Activated T-helper 2 cell treated with anti-CD3 and anti-CD28 coated beads, Interferon-gamma antibody, Interleukin-2, Interleukin-4, amounts not matched to agents 10 μg/mL and 5 μg/mL and 100 μg/mL, durations not matched to agents 14 hours and 24 hours and 36 hours (primary cell): ENCODE measurements around the gene GSK3A. TPM values are rescaled to one million over a fixed set of nuclear protein-coding genes. Genes with fewer than 3 reads are reported as not detected.

Experiments used
- DNase-seq: peaks from one replicate; pipeline ENCODE4 v3.0.0; 2021; ENCODE audit warnings: low spot score
- H3K27ac Mint-ChIP-seq: one replicate; pipeline ENCODE4 v1.8.0; 2021; ENCODE audit warnings: mixed read lengths
- H3K27me3 Mint-ChIP-seq: one replicate; pipeline ENCODE4 v1.8.0; 2021; ENCODE audit warnings: low read depth, mixed read lengths
- H3K36me3 Mint-ChIP-seq: one replicate; pipeline ENCODE4 v1.8.0; 2021; ENCODE audit warnings: low read depth, mixed read lengths
- H3K4me1 Mint-ChIP-seq: one replicate; pipeline ENCODE4 v1.8.0; 2021; ENCODE audit warnings: low read depth, mixed read lengths
- H3K4me3 Mint-ChIP-seq: one replicate; pipeline ENCODE4 v1.8.0; 2021; ENCODE audit warnings: low read depth, mild to moderate bottlenecking, moderate library complexity, mixed read lengths
- H3K9me3 Mint-ChIP-seq: one replicate; pipeline ENCODE4 v1.8.0; 2021; ENCODE audit warnings: mixed read lengths
- intact Hi-C: fragments of 100-400 bp; cut with micrococcal nuclease; formaldehyde crosslinking; loops from one replicate; pipeline ENCODE4 v1.15.1; 2023
- total RNA-seq: library from RNA; stranded (reverse); gene quantifications from 2 replicates; pipeline ENCODE4 v1.2.3, GENCODE V29; 2022

GSK3A gene
- total RNA-seq, 1 donor from 2014 or later = 52.4 TPM

- H3K27me3 Mint-ChIP-seq = no peaks in the 10 kb centered on the region
- H3K4me1 Mint-ChIP-seq = peaks cover 45% of the 10 kb centered on the region
- no peak overlapping the region for H3K4me3 Mint-ChIP-seq
- intact Hi-C loops = no loop called here
- peaks cover 10% of the 10 kb centered on the region for H3K9me3 Mint-ChIP-seq
- H3K27ac Mint-ChIP-seq = no peak overlapping the region
- H3K36me3 Mint-ChIP-seq = peaks cover 8% of the 10 kb centered on the region
- no peak for DNase-seq
Observed at GRCh38 chr19:42188665-42189064, 53.7 kb downstream of the GSK3A start.

- Mint-ChIP-seq H3K27ac (peak overlapping the region; percentile 78), H3K36me3 (no peaks in the 10 kb centered on the region), H3K27me3 (peaks cover 8% of the 10 kb centered on the region), H3K4me1 (peaks cover 31% of the 10 kb centered on the region), H3K4me3 (peak overlapping the region; percentile 34), H3K9me3 (no peaks in the 10 kb centered on the region)
- intact Hi-C loops = loop anchor here (1.0 kb wide), 1 partner anchor 77 kb away; no protein-coding TSS in a partner anchor
- peak; percentile 44 for DNase-seq
Observed at GRCh38 chr19:42185277-42185676, 57.1 kb downstream of the GSK3A start.

GRCh38 chr19:42184401-42184861 is 58.0 kb downstream of the GSK3A start:
- H3K4me1 Mint-ChIP-seq = peaks cover 29% of the 10 kb centered on the region
- peak overlapping the region; percentile 56 for H3K27ac Mint-ChIP-seq
- intact Hi-C loops = loop anchor here (1.0 kb wide), 1 partner anchor 51 kb away; no protein-coding TSS in a partner anchor
- H3K4me3 Mint-ChIP-seq = no peak overlapping the region
- peak; percentile 56 for DNase-seq
- peaks cover 14% of the 10 kb centered on the region for H3K27me3 Mint-ChIP-seq
- no peaks in the 10 kb centered on the region for H3K9me3 Mint-ChIP-seq
- no peaks in the 10 kb centered on the region for H3K36me3 Mint-ChIP-seq

Other genes starting within 250 kb of the GSK3A start
- gene ATP1A3, start 248.4 kb downstream of the GSK3A start, total RNA-seq = 0.97 and 1.7 TPM in 2 replicates
- 2.4 and 3.3 TPM in 2 replicates for gene GRIK5, start 172.4 kb downstream of the GSK3A start, total RNA-seq
- gene ZNF574, start 166.4 kb downstream of the GSK3A start, total RNA-seq = 15.7 and 16.6 TPM in 2 replicates
- 48.6 and 49.5 TPM in 2 replicates for gene POU2F2, start 110.2 kb downstream of the GSK3A start, total RNA-seq
- gene DEDD2, start 24.9 kb downstream of the GSK3A start, total RNA-seq = 32.1 and 33.6 TPM in 2 replicates
- 17.3 and 18.4 TPM in 2 replicates for gene ZNF526, start 22.3 kb downstream of the GSK3A start, total RNA-seq
- gene ERF, start 12.5 kb upstream of the GSK3A start, total RNA-seq = 58.4 and 59.1 TPM in 2 replicates
- 68.3 and 69.3 TPM in 2 replicates for gene CIC, start 26.6 kb upstream of the GSK3A start, total RNA-seq
- gene PRR19, start 59.5 kb upstream of the GSK3A start, total RNA-seq = 0.74 and 0.91 TPM in 2 replicates
- gene PAFAH1B3, start 60.0 kb upstream of the GSK3A start, total RNA-seq = 49.3 and 50.9 TPM in 2 replicates
- 0.71 and 0.85 TPM in 2 replicates for gene TMEM145, start 70.7 kb upstream of the GSK3A start, total RNA-seq
- gene MEGF8, start 83.0 kb upstream of the GSK3A start, total RNA-seq = 9.7 and 10.3 TPM in 2 replicates
- 0.53 TPM in 1 of 2 replicates, not detected in the other for gene CNFN, start 147.7 kb upstream of the GSK3A start, total RNA-seq
- 33.0 and 35.2 TPM in 2 replicates for gene LIPE, start 184.8 kb upstream of the GSK3A start, total RNA-seq
- not detected in 2 replicates for gene CXCL17, start 200.3 kb upstream of the GSK3A start, total RNA-seq